ENCODE results near the gene CHD3. TPM values are rescaled to one million over a fixed set of nuclear protein-coding genes. Genes with fewer than 3 reads are reported as not detected.

The CHD3 gene
- total and polyA plus RNA-seq, 2 donors (not counting 3 experiments of a cell fraction or from before 2014, with no cell fraction given), result 102 to 185 TPM

- Histone ChIP-seq H3K4me1 (ENCODE audit: control insufficient read depth, extremely low read depth, insufficient read depth, low read length) (peaks cover 35% of the 10 kb centered on the region), H3K27ac (ENCODE audit: insufficient read depth, low read depth, low read length) (peak within 1 kb of the TSS; percentile 96), H4K20me1 (replicated peaks; ENCODE audit: control insufficient read depth, extremely low read depth, insufficient read depth, low read length) (peaks cover 2% of the 10 kb centered on the region), H3K79me2 (ENCODE audit: control insufficient read depth, insufficient read depth, low read length) (peaks cover 2% of the 10 kb centered on the region), H3K36me3 (ENCODE audit: control insufficient read depth in 2 of 2, extremely low read depth in 1 of 2, insufficient read depth in 2 of 2, low read length in 2 of 2) (peaks cover 0 to 3% of the 10 kb centered on the region in 2 experiments), H3K9me1 (replicated peaks; ENCODE audit: control insufficient read depth, extremely low read depth, insufficient read depth, low read length) (no peaks in the 10 kb centered on the region), H2AFZ (ENCODE audit: low read depth, low read length) (peak within 1 kb of the TSS; percentile 60), H3K27me3 (ENCODE audit: control insufficient read depth in 2 of 2, insufficient read depth in 2 of 2, low read length in 2 of 2) (no peaks in the 10 kb centered on the region), H3K4me2 (ENCODE audit: insufficient read depth, low read length) (peak within 1 kb of the TSS; percentile 92), H3K9ac (replicated peaks; ENCODE audit: extremely low read depth, insufficient read depth, low read length) (peak within 1 kb of the TSS; percentile 96), H3K4me3 (replicated peaks in 1 of 3; ENCODE audit: insufficient read depth in 1 of 3, low read depth in 1 of 3, low read length in 3 of 3) (peak within 1 kb of the TSS; percentile 53 to 78 (median 54)), H3K9me3 (replicated peaks; ENCODE audit: control insufficient read depth, insufficient read depth, low read length) (no peaks in the 10 kb centered on the region)
- FAIRE-seq (no peak), DNase-seq (ENCODE audit: low read depth, low spot score) (peak; percentile 97)
- ChIA-PET POLR2A (interaction anchor here (0.8 to 1.4 kb wide), 3 partner anchors 13 to 132 kb away, joined by 3 to 12 read pairs (median 8); no protein-coding TSS in a partner anchor), CTCF (interaction anchor here (0.7 to 3.1 kb wide), 12 partner anchors 7 to 170 kb away, joined by 3 to 28 read pairs (median 4); partner anchors contain the start of genes CNTROB, KDM6B and WRAP53)
- TF ChIP-seq CTCF (IDR thresholded peaks at IDR 0.05; ENCODE audit: extremely low read depth in 1 of 2, insufficient read depth in 1 of 2, low read depth in 1 of 2, low read length in 2 of 2) (no peak), MAX (IDR thresholded peaks at IDR 0.05; ENCODE audit: insufficient read depth, insufficient read length) (peak; percentile 91), MYC (IDR thresholded peaks at IDR 0.05; ENCODE audit: low read depth, low read length) (peak; percentile 85), JUN (IDR thresholded peaks at IDR 0.05; ENCODE audit: borderline replicate concordance, insufficient read depth, insufficient read length, low read depth) (no peak), POLR2A (IDR thresholded peaks at IDR 0.05; ENCODE audit: low read depth, low read length) (no peak), GATA2 (IDR thresholded peaks at IDR 0.05; ENCODE audit: insufficient read depth, insufficient read length, low read depth, low read length) (peak; percentile 100)
- dilution Hi-C loops (cut with MboI; ENCODE audit: extremely low pct_ligation_motif_present, low sequenced_read_pairs), result no loop called here
- BruUV-seq (replicated peaks), result TSS peak; percentile 9
- intact Hi-C loops (cut with micrococcal nuclease), result loop anchor here (1.0 to 10.0 kb wide), 7 partner anchors 14 to 833 kb away; partner anchors contain the start of genes BCL6B, CNTROB, PHF23 and WRAP53
Observed at GRCh38 chr17:7857713-7858521, 30.7 kb upstream of the CHD3 start, which contains the start of gene CYB5D1. TSS of gene CYB5D1 (plus strand) at chr17:7858003. CDS start at chr17:7858135, 132 bp downstream.
